ENCODE results near the gene VWA8.
"Not testable (repeated sequence)": the region's sequence is repeated elsewhere in the genome, so short reads cannot be mapped to it uniquely, and the experiment has no call there.

Gene VWA8

DNA sequence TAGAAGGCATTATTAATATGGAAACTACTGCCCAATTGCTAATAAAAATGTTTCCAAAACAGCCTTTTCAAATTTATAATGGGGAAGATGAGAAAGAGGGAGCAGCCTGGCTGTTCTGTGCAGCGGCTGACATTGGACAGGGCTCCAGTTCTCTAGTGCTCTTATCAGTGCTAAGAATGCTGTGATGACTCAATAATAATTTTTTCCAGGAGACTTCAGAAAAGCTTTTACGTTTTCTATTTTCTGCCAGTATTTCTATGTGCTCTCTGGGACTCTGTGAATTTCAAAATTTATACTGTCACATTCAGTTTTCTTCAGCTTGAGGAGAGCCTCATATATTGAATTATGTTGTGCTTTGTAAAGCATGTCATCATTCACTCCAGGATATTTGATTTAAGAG, 209.6 kb downstream of the VWA8 start:
- Histone ChIP-seq H3K9ac (ENCODE audit: low read length in 2 of 2) (no peak overlapping the region), H3K36me3 (ENCODE audit: control insufficient read depth in 2 of 2, insufficient read depth in 2 of 2, low read length in 2 of 2) (no peaks in the 10 kb centered on the region), H3K27ac (ENCODE audit: low read length) (no peak overlapping the region), H3K9me3 (ENCODE audit: control insufficient read depth in 2 of 2, low read length in 2 of 2) (no peaks in the 10 kb centered on the region), H3K4me1 (ENCODE audit: control insufficient read depth, insufficient read depth, low read length) (no peaks in the 10 kb centered on the region), H3K27me3 (ENCODE audit: control insufficient read depth in 1 of 2, insufficient read depth in 2 of 2, low read length in 2 of 2) (no peaks in the 10 kb centered on the region), H3K4me3 (ENCODE audit: low read length in 2 of 2) (no peak overlapping the region)

DNA sequence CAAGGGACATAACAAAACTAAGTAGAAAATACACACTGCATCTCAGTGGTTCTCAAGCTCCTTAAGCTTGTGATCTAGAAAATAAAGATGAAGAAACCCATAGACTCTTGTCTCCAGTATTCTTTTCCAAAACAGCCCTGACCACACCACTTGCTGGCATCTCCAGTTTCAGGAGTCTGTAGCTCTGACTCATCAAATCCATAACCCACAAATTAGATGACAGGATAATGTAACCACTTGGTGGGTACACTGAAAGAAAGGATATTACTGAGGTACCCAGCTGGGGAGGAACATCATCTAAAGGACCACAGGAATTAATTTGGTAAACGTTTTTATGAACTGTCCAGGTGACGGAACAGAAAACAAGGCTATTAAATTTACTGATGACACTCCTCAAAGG, 214.7 kb downstream of the VWA8 start:
- Histone ChIP-seq H3K4me3 (ENCODE audit: low read length in 2 of 2) (no peak overlapping the region), H3K9ac (ENCODE audit: low read length in 2 of 2) (no peak overlapping the region), H3K36me3 (ENCODE audit: control insufficient read depth in 2 of 2, insufficient read depth in 2 of 2, low read length in 2 of 2) (no peaks in the 10 kb centered on the region), H3K4me1 (ENCODE audit: control insufficient read depth, insufficient read depth, low read length) (no peaks in the 10 kb centered on the region), H3K27ac (ENCODE audit: low read length) (no peak overlapping the region), H3K9me3 (ENCODE audit: control insufficient read depth in 2 of 2, low read length in 2 of 2) (no peaks in the 10 kb centered on the region), H3K27me3 (ENCODE audit: control insufficient read depth in 1 of 2, insufficient read depth in 2 of 2, low read length in 2 of 2) (no peaks in the 10 kb centered on the region)

DNA sequence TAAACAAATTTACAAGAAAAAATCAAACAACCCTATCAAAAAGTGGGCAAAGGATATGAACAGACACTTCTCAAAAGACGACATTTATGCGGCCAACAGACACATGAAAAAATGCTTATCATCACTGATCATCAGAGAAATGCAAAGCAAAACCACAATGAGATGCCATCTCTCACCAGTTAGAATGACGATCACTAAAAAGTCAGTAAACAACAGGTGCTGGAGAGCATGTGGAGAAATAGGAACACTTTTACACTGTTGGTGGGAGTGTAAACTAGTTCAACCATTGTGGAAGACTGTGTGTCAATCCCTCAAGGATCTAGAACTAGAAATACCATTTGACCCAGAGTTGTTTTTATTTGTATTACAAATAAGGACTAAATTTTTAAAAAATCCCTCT, 215.4 kb downstream of the VWA8 start:
- not testable (repeated sequence) for H3K27me3 ChIP-seq (ENCODE audit: control insufficient read depth in 1 of 2, insufficient read depth in 2 of 2, low read length in 2 of 2); H3K27ac ChIP-seq (ENCODE audit: low read length); H3K4me1 ChIP-seq (ENCODE audit: control insufficient read depth, insufficient read depth, low read length); H3K4me3 ChIP-seq (ENCODE audit: low read length in 2 of 2); H3K9ac ChIP-seq (ENCODE audit: low read length in 2 of 2); H3K36me3 ChIP-seq (ENCODE audit: control insufficient read depth in 2 of 2, insufficient read depth in 2 of 2, low read length in 2 of 2); H3K9me3 ChIP-seq (ENCODE audit: control insufficient read depth in 2 of 2, low read length in 2 of 2)

DNA sequence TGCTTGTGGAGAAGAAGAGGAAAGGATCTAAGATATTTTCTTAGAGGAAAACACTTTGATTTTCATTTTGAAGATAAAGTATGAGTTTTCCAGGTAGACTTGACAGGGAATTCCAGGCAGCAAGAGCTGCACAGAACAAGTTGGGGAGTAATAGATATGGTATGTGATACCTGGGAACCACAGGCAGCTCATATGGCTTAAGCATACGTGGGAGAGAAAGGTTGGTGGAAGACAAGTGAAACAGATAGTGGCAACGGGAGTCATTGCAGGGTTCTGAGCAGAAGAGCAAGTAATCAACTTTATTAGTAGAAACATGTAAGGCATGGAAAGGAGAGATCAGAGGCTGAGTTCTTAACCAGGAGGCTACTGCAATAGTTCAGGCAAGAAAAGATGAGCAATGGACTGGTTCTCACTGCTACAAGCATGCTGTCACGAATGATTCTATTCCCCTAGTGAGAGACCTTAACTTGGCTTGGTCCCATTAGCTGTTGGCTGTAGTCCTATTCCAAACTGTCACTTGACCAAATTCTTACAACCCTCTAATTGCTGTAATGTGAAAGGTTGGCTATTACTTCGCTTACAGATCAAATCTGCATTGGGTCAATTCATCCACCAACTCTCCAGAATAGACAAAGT, 217.9 kb downstream of the VWA8 start:
- Histone ChIP-seq H3K9me3 (ENCODE audit: control insufficient read depth in 2 of 2, low read length in 2 of 2) (no peaks in the 10 kb centered on the region), H3K27me3 (ENCODE audit: control insufficient read depth in 1 of 2, insufficient read depth in 2 of 2, low read length in 2 of 2) (no peaks in the 10 kb centered on the region), H3K9ac (ENCODE audit: low read length in 2 of 2) (no peak overlapping the region), H3K4me1 (ENCODE audit: control insufficient read depth, insufficient read depth, low read length) (no peaks in the 10 kb centered on the region), H3K4me3 (ENCODE audit: low read length in 2 of 2) (no peak overlapping the region), H3K36me3 (ENCODE audit: control insufficient read depth in 2 of 2, insufficient read depth in 2 of 2, low read length in 2 of 2) (no peaks in the 10 kb centered on the region), H3K27ac (ENCODE audit: low read length) (no peak overlapping the region)

DNA sequence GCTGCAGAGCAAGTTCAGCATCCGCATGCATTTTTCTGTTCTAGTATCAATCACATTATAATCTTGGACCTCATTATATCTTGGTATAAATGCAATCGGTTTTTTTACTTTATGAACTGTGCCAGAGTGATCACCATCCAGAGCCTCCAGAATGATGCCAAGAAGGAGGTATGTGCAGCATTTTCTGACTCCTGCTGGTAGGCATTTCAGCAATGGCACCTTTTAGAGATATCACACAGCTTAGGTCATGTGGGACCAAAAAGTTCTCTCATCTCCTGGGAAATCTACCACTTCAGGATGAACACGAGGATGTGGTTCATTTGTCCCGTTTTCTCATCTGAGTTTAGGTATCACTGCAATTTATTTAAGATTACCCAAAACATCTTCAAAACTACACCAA, 220.4 kb downstream of the VWA8 start:
- Histone ChIP-seq H3K4me3 (ENCODE audit: low read length in 2 of 2) (no peak overlapping the region), H3K27me3 (ENCODE audit: control insufficient read depth in 1 of 2, insufficient read depth in 2 of 2, low read length in 2 of 2) (no peaks in the 10 kb centered on the region), H3K4me1 (ENCODE audit: control insufficient read depth, insufficient read depth, low read length) (no peaks in the 10 kb centered on the region), H3K36me3 (ENCODE audit: control insufficient read depth in 2 of 2, insufficient read depth in 2 of 2, low read length in 2 of 2) (no peaks in the 10 kb centered on the region), H3K27ac (ENCODE audit: low read length) (no peak overlapping the region), H3K9me3 (ENCODE audit: control insufficient read depth in 2 of 2, low read length in 2 of 2) (no peaks in the 10 kb centered on the region), H3K9ac (ENCODE audit: low read length in 2 of 2) (no peak overlapping the region)

DNA sequence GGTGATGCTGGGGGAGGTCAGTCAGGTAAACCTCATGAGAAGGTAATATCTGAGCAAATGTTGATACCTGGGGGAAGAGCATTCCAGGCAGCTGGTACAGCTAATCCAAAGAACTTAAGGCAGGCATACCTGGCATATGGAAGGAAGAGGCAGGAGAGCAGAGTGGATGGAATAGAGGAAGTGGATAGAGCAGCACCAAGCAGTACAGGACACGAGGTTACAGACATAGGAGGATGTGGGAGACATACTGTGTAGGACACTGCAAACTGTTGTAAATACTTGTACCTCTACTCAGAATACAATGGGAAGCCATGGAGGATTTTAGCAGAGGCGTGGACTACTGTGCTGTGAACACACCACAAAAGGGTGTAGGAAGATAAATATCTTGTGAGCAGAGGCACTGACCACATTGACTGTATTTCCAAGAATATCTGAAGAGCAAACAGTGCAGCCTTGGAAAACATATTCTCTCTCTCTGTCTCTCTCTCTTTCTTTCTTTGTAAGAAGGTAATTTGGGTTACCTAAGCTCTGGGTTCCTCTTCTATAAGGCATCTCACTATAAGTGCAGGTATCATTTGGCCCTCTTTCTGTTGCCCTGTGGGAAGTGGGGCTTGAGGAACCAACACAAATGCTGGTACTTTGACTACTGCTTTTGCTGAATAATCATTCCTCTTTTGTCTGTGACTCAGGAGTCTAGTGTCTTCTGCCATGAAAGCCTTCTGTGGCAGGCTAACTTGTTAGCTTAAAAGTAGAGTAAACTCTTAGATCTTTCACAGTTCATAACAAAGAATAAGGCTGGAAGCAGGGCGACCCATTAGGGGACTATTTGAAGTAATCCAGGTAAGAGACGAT, 238.0 kb downstream of the VWA8 start:
- H3K9ac ChIP-seq (ENCODE audit: low read length in 2 of 2) = no peak overlapping the region

DNA sequence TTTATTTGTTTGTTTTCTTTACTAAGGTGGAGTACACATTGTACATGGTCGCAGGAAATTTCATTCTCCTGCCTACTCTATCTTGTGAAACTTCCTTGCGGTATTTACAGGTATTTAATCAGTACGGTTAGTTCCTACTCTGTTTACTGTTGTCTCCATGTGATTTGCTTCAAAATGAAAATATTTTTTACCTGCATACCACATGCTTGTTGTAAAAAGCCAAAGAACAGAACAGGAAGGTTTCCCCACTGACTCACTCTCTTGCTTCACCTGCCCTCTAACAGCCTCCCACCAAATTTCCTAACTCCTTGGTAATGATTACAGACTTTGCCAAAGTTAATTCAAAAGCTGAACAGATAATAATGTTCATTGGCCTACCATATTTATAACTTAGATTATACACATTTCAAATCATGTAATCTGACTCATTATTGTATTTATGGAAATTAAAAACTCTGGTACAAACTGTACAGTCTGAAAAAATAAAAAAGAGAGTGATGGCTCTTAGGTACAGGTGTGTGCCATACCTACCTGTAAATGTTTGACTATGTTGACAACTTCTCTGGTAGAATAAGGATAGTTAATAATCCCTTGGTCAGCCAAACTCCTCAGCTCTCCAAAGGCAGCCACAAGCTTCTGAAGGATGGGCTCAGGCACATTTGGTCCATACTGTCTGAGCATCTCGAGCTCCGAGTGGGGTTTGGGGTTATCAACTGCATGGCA, 239.9 kb downstream of the VWA8 start:
- no peak overlapping the region for H3K27ac ChIP-seq (ENCODE audit: low read length)
- no peaks in the 10 kb centered on the region for H3K9me3 ChIP-seq (ENCODE audit: control insufficient read depth in 2 of 2, low read length in 2 of 2)
- no peaks in the 10 kb centered on the region for H3K4me1 ChIP-seq (ENCODE audit: control insufficient read depth, insufficient read depth, low read length)
- H3K36me3 ChIP-seq (ENCODE audit: control insufficient read depth in 2 of 2, insufficient read depth in 2 of 2, low read length in 2 of 2) = peaks cover 7 to 9% of the 10 kb centered on the region in 2 donors
- no peaks in the 10 kb centered on the region for H3K27me3 ChIP-seq (ENCODE audit: control insufficient read depth in 1 of 2, insufficient read depth in 2 of 2, low read length in 2 of 2)
- H3K9ac ChIP-seq (ENCODE audit: low read length in 2 of 2) = no peak overlapping the region
- no peak overlapping the region for H3K4me3 ChIP-seq (ENCODE audit: low read length in 2 of 2)

More for the DNA sequence above, 238.0 kb downstream of the VWA8 start:
- no peak overlapping the region for H3K27ac ChIP-seq (ENCODE audit: low read length)
- H3K36me3 ChIP-seq (ENCODE audit: control insufficient read depth in 2 of 2, insufficient read depth in 2 of 2, low read length in 2 of 2) = peaks cover 7 to 9% of the 10 kb centered on the region in 2 donors
- H3K4me3 ChIP-seq (ENCODE audit: low read length in 2 of 2) = no peak overlapping the region
- H3K4me1 ChIP-seq (ENCODE audit: control insufficient read depth, insufficient read depth, low read length) = no peaks in the 10 kb centered on the region
- H3K9me3 ChIP-seq (ENCODE audit: control insufficient read depth in 2 of 2, low read length in 2 of 2) = no peaks in the 10 kb centered on the region
- H3K27me3 ChIP-seq (ENCODE audit: control insufficient read depth in 1 of 2, insufficient read depth in 2 of 2, low read length in 2 of 2) = no peaks in the 10 kb centered on the region

DNA sequence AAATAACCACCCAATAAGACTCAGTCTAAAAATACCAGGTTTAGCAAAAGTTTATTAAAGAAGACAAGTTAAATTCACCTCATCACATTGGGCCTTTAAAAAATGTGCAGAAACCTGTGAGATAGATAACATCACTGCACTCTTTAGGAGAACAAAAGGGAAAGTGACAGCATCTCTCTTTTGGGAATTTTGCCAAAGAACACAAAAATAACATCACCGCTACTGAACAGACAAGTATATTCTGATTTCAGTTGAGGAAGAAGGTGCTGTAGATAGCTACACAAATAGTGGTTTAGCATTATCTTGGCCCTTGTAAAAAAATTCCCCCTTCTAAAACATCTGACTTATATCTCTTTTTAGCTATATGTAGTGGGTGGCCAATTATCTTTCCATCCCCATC, 244.7 kb downstream of the VWA8 start:
- no peaks in the 10 kb centered on the region for H3K27me3 ChIP-seq (ENCODE audit: control insufficient read depth in 1 of 2, insufficient read depth in 2 of 2, low read length in 2 of 2)
- H3K4me3 ChIP-seq (ENCODE audit: low read length in 2 of 2) = no peak overlapping the region
- H3K36me3 ChIP-seq (ENCODE audit: control insufficient read depth in 2 of 2, insufficient read depth in 2 of 2, low read length in 2 of 2) = peaks cover 3 to 5% of the 10 kb centered on the region in 2 donors
- H3K9ac ChIP-seq (ENCODE audit: low read length in 2 of 2) = no peak overlapping the region
- no peak overlapping the region for H3K27ac ChIP-seq (ENCODE audit: low read length)
- no peaks in the 10 kb centered on the region for H3K9me3 ChIP-seq (ENCODE audit: control insufficient read depth in 2 of 2, low read length in 2 of 2)
- no peaks in the 10 kb centered on the region for H3K4me1 ChIP-seq (ENCODE audit: control insufficient read depth, insufficient read depth, low read length)

DNA sequence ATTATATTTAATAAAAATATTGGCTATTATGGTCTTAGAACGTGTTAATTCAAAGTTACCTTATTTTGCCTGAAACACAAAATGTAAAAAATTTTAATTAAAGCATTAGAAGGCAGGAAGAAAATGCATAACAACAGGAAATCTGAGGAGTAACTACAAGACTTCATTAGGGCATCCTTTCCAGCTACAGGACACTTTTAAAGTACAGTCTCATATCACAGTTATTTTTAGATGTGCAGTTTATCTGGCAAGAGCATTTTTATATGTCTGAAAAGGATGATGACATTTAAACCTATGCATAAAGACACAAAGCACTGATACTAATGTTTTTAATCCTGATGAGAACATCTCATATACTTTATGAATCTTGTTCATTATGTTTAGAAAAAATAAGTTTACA, 247.5 kb downstream of the VWA8 start:
- Histone ChIP-seq H3K9ac (ENCODE audit: low read length in 2 of 2) (no peak overlapping the region), H3K4me3 (ENCODE audit: low read length in 2 of 2) (no peak overlapping the region), H3K4me1 (ENCODE audit: control insufficient read depth, insufficient read depth, low read length) (peaks cover 9% of the 10 kb centered on the region), H3K27me3 (ENCODE audit: control insufficient read depth in 1 of 2, insufficient read depth in 2 of 2, low read length in 2 of 2) (no peaks in the 10 kb centered on the region), H3K9me3 (ENCODE audit: control insufficient read depth in 2 of 2, low read length in 2 of 2) (no peaks in the 10 kb centered on the region), H3K36me3 (ENCODE audit: control insufficient read depth in 2 of 2, insufficient read depth in 2 of 2, low read length in 2 of 2) (no peaks in the 10 kb centered on the region), H3K27ac (ENCODE audit: low read length) (no peak overlapping the region)

DNA sequence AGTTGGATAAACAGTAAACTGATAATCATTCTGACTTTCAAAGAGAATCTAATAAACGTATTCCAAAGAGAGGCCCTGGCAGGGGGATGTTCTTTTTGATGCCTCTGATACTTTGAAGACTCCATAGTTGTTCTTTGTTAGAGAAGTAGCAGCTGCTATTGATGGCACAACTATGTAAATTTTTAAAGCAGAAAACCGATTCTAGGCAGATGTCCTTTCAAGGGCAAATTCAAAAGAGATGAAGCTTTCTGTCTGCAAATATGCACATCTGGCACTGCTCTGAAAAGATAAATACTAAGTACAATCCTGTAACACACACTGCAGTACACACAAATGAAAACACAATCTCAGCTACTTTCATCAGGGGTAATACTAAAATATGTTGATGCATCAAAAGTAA, 250.1 kb downstream of the VWA8 start:
- peaks cover 14% of the 10 kb centered on the region for H3K4me1 ChIP-seq (ENCODE audit: control insufficient read depth, insufficient read depth, low read length)

More for the DNA sequence above, 250.1 kb downstream of the VWA8 start:
- no peak overlapping the region for H3K4me3 ChIP-seq (ENCODE audit: low read length in 2 of 2)
- no peak overlapping the region for H3K9ac ChIP-seq (ENCODE audit: low read length in 2 of 2)
- no peaks in the 10 kb centered on the region for H3K36me3 ChIP-seq (ENCODE audit: control insufficient read depth in 2 of 2, insufficient read depth in 2 of 2, low read length in 2 of 2)
- no peaks in the 10 kb centered on the region for H3K9me3 ChIP-seq (ENCODE audit: control insufficient read depth in 2 of 2, low read length in 2 of 2)
- no peaks in the 10 kb centered on the region for H3K27me3 ChIP-seq (ENCODE audit: control insufficient read depth in 1 of 2, insufficient read depth in 2 of 2, low read length in 2 of 2)
- H3K27ac ChIP-seq (ENCODE audit: low read length) = no peak overlapping the region

Data from stomach smooth muscle (tissue), 2 donors.